H1 (cell line): Measurements from ENCODE around the gene NDUFA11. TPM values are rescaled to one million over a fixed set of nuclear protein-coding genes. Genes with fewer than 3 reads are reported as not detected.

Experiments
- CTCF ChIA-PET: fragments of 300-600 bp; sonication (Branson Sonifier 250); formaldehyde crosslinking; loops from one replicate; lab custom pipeline; 2021; ENCODE audit not compliant: partially characterized antibody; lab: Charles Lee
- POLR2A ChIA-PET: fragments of 300-600 bp; sonication (Branson Sonifier 250); formaldehyde crosslinking; loops from one replicate; lab custom pipeline; 2021; ENCODE audit warnings: inconsistent platforms; ENCODE audit not compliant: partially characterized antibody; lab: Charles Lee
- DNase-seq, 2 experiments: peaks; one replicate each; pipeline versions ENCODE4 v3.0.0 to v3.0.0-alpha.2; 2010 to 2022; ENCODE audit warnings: low spot score in 2 of 2, low read depth in 1 of 2, mixed read lengths in 1 of 2
- FAIRE-seq: peaks from 2 replicates; lab custom pipeline; 2011; peaks lifted over from hg19 to GRCh38; lab: Jason Lieb, UNC
- H2AFZ ChIP-seq: 2 replicates; pipeline ENCODE4 v1.8.1; 2012; ENCODE audit warnings: low read length, inconsistent platforms
- H2AK5ac ChIP-seq: 2 replicates; pipeline ENCODE4 v1.6.1; 2013; ENCODE audit warnings: low read depth, low read length
- H2BK120ac ChIP-seq: replicated peaks from 2 replicates; pipeline ENCODE3; 2013; ENCODE audit warnings: low read depth, low read length, inconsistent platforms
- H2BK12ac ChIP-seq: 2 replicates; pipeline ENCODE4 v1.6.1; 2013; ENCODE audit warnings: low read depth, low read length
- H2BK15ac ChIP-seq: 2 replicates; pipeline ENCODE4 v1.6.1; 2013; ENCODE audit warnings: low read length
- H2BK20ac ChIP-seq: 2 replicates; pipeline ENCODE4 v1.6.1; 2013; ENCODE audit warnings: low read length
- H2BK5ac ChIP-seq: 2 replicates; pipeline ENCODE4 v1.6.1; 2013; ENCODE audit warnings: low read depth, low read length
- H3K14ac ChIP-seq: 2 replicates; pipeline ENCODE4 v1.6.1; 2013; ENCODE audit warnings: inconsistent platforms; ENCODE audit not compliant: insufficient read length
- H3K18ac ChIP-seq: 2 replicates; pipeline ENCODE4 v1.6.1; 2013; ENCODE audit warnings: low read length; ENCODE audit errors: extremely low read depth
- H3K23ac ChIP-seq: 2 replicates; pipeline ENCODE4 v1.6.1; 2013; ENCODE audit warnings: inconsistent platforms; ENCODE audit not compliant: insufficient read length
- H3K23me2 ChIP-seq: 2 replicates; pipeline ENCODE4 v1.6.1; 2013; ENCODE audit warnings: low read depth, low read length
- H3K27ac ChIP-seq: 2 replicates; pipeline ENCODE4 v1.6.1; 2011; ENCODE audit warnings: low read depth, low read length, inconsistent platforms
- H3K27me3 ChIP-seq, 4 experiments: replicated peaks in 1 of 4; 1 replicate in 1 of 4; 2 replicates in 3 of 4; pipeline versions ENCODE4 v1.6.1 to v1.8.1; 2011 to 2013; ENCODE audit warnings: low read length in 3 of 4, mild to moderate bottlenecking in 3 of 4, inconsistent platforms in 2 of 4, mixed read lengths in 2 of 4, moderate library complexity in 1 of 4; ENCODE audit not compliant: control insufficient read depth in 3 of 4, insufficient read depth in 3 of 4; ENCODE audit errors: extremely low read depth in 1 of 4
- H3K36me3 ChIP-seq, 4 experiments: 2 replicates each; pipeline versions ENCODE4 v1.6.1 to v1.8.1; 2011 to 2013; ENCODE audit warnings: mild to moderate bottlenecking in 4 of 4, low read length in 3 of 4, moderate library complexity in 2 of 4, control low read depth in 1 of 4, inconsistent platforms in 1 of 4; ENCODE audit not compliant: insufficient read depth in 4 of 4, control insufficient read depth in 2 of 4
- H3K4ac ChIP-seq: replicated peaks from 2 replicates; pipeline ENCODE3; 2013; ENCODE audit warnings: low read length, low read depth, mixed read lengths, inconsistent platforms; ENCODE audit not compliant: insufficient read length
- H3K4me1 ChIP-seq, 4 experiments: replicated peaks in 1 of 4; 1 replicate in 1 of 4; 2 replicates in 3 of 4; pipeline versions ENCODE4 v1.6.1 to v1.8.1; 2011 to 2013; ENCODE audit warnings: low read length in 3 of 4, inconsistent platforms in 2 of 4, mixed read lengths in 1 of 4; ENCODE audit not compliant: insufficient read depth in 4 of 4, control insufficient read depth in 3 of 4
- H3K4me2 ChIP-seq, 2 experiments: 2 replicates each; pipeline versions ENCODE4 v1.6.1 to v1.8.1; 2011 to 2013; ENCODE audit warnings: low read depth in 2 of 2, low read length in 2 of 2, control low read depth in 1 of 2, inconsistent platforms in 1 of 2, mild to moderate bottlenecking in 1 of 2; ENCODE audit not compliant: insufficient read depth in 1 of 2
- H3K4me3 ChIP-seq, 4 experiments: fragments of 200-600, 300-600 bp in 1 of 4; sonication (generic), shearing (Covaris generic), sonication (Bioruptor Twin) in 1 of 4; 2 replicates each; pipeline versions ENCODE4 v1.5.1 to v1.8.1; 2011 to 2016; ENCODE audit warnings: low read length in 4 of 4, low read depth in 3 of 4, control low read depth in 2 of 4, inconsistent platforms in 2 of 4, mild to moderate bottlenecking in 2 of 4, mixed read lengths in 1 of 4, moderate library complexity in 1 of 4; ENCODE audit not compliant: insufficient read depth in 2 of 4; ENCODE audit errors: extremely low read depth in 1 of 4
- H3K56ac ChIP-seq: replicated peaks from 2 replicates; pipeline ENCODE3; 2013; ENCODE audit warnings: low read depth, mild to moderate bottlenecking, mixed read lengths, low read length, inconsistent platforms; ENCODE audit not compliant: insufficient read length
- H3K79me1 ChIP-seq: 2 replicates; pipeline ENCODE4 v1.6.1; 2013; ENCODE audit warnings: low read depth, low read length, control low read depth
- H3K79me2 ChIP-seq, 2 experiments: 2 replicates each; pipeline versions ENCODE4 v1.6.1 to v1.8.1; 2012 to 2013; ENCODE audit warnings: low read length in 2 of 2, mild to moderate bottlenecking in 2 of 2, inconsistent platforms in 1 of 2; ENCODE audit not compliant: insufficient read depth in 2 of 2, control insufficient read depth in 1 of 2
- H3K9ac ChIP-seq, 4 experiments: replicated peaks in 1 of 4; 1 replicate in 1 of 4; 2 replicates in 3 of 4; pipeline versions ENCODE4 v1.6.1 to v1.8.1; 2011 to 2013; ENCODE audit warnings: low read depth in 3 of 4, low read length in 3 of 4, control low read depth in 2 of 4, mild to moderate bottlenecking in 2 of 4, moderate library complexity in 2 of 4, inconsistent platforms in 1 of 4; ENCODE audit errors: extremely low read depth in 1 of 4
- H3K9me3 ChIP-seq, 2 experiments: 2 replicates each; pipeline versions ENCODE4 v1.6.1 to v1.8.1; 2012 to 2013; ENCODE audit warnings: mild to moderate bottlenecking in 2 of 2, moderate library complexity in 2 of 2, control low read depth in 1 of 2, inconsistent platforms in 1 of 2, low read depth in 1 of 2, low read length in 1 of 2, mixed read lengths in 1 of 2; ENCODE audit not compliant: insufficient read depth in 2 of 2
- H4K20me1 ChIP-seq, 2 experiments: replicated peaks in 1 of 2; 2 replicates each; pipeline versions ENCODE3 to v1.8.1; 2011 to 2013; ENCODE audit warnings: inconsistent platforms in 2 of 2, low read length in 2 of 2, mild to moderate bottlenecking in 1 of 2; ENCODE audit not compliant: insufficient read depth in 2 of 2, control insufficient read depth in 1 of 2
- H4K5ac ChIP-seq: 2 replicates; pipeline ENCODE4 v1.6.1; 2013; ENCODE audit warnings: low read length, low read depth, mixed read lengths, inconsistent platforms; ENCODE audit not compliant: insufficient read length
- H4K8ac ChIP-seq: 2 replicates; pipeline ENCODE4 v1.8.0; 2013; ENCODE audit warnings: mild to moderate bottlenecking, moderate library complexity, low read length, inconsistent platforms; ENCODE audit not compliant: insufficient read depth; ENCODE audit errors: extremely low read depth
- H4K91ac ChIP-seq: replicated peaks from 2 replicates; pipeline ENCODE3; 2013; ENCODE audit warnings: low read length, mixed read lengths, inconsistent platforms; ENCODE audit not compliant: insufficient read length
- CHD1 ChIP-seq: IDR thresholded peaks from 2 replicates; pipeline ENCODE4 v1.6.1; 2012; ENCODE audit warnings: low read depth, low read length, improper control_type of control experiment
- CTCF ChIP-seq, 3 experiments: IDR thresholded peaks; 1 replicate in 2 of 3; 2 replicates in 1 of 3; pipeline versions ENCODE4 v1.5.1 to v1.6.1; 2011; ENCODE audit warnings: low read length in 3 of 3, mild to moderate bottlenecking in 3 of 3, inconsistent platforms in 2 of 3, low read depth in 1 of 3, moderate library complexity in 1 of 3; ENCODE audit not compliant: insufficient read depth in 1 of 3; ENCODE audit errors: control extremely low read depth in 1 of 3
- EZH2 ChIP-seq: fragments of 200-600 bp; sonication (generic); IDR thresholded peaks from 2 replicates; pipeline ENCODE4 v1.7.1; 2012; ENCODE audit warnings: low read depth, mild to moderate bottlenecking, moderate library complexity, low read length, inconsistent platforms; ENCODE audit not compliant: severe bottlenecking
- NRF1 ChIP-seq: IDR thresholded peaks from 2 replicates; pipeline ENCODE4 v1.6.1; 2011; ENCODE audit warnings: mild to moderate bottlenecking, low read depth, low read length, improper control_type of control experiment
- SP1 ChIP-seq: IDR thresholded peaks from 2 replicates; pipeline ENCODE4 v1.6.1; 2011; ENCODE audit warnings: low read depth, low read length
- SUZ12 ChIP-seq: fragments of 200-600 bp; sonication (generic); IDR thresholded peaks from 2 replicates; pipeline ENCODE4 v1.6.1; 2012; ENCODE audit warnings: mild to moderate bottlenecking, inconsistent platforms, low read length, moderate library complexity, mixed read lengths
- TAF1 ChIP-seq: IDR thresholded peaks from 2 replicates; pipeline ENCODE4 v1.6.1; 2011; ENCODE audit warnings: mild to moderate bottlenecking, low read depth, low read length
- TAF7 ChIP-seq: optimal IDR thresholded peaks from 2 replicates; pipeline ENCODE3; 2011; ENCODE audit warnings: low read depth, mild to moderate bottlenecking, inconsistent platforms, low read length, moderate library complexity, borderline replicate concordance
- TEAD4 ChIP-seq: IDR thresholded peaks from 2 replicates; pipeline ENCODE4 v1.6.1; 2012; ENCODE audit warnings: low read depth, low read length, inconsistent platforms, mixed read lengths
- WGBS, 2 experiments: shearing (Covaris generic) in 1 of 2; methylation state at CpG; one replicate each; pipeline versions ENCODE4 v1.1.6 to v1.1.7; 2013 to 2015; ENCODE audit warnings: low lambda C conversion rate in 2 of 2, mixed read lengths in 2 of 2, inconsistent platforms in 1 of 2, low coverage in 1 of 2, missing lambda C conversion rate in 1 of 2; ENCODE audit not compliant: insufficient replicate concordance in 2 of 2, insufficient coverage in 1 of 2, insufficient read length in 1 of 2; ENCODE audit errors: extremely low coverage in 1 of 2, missing lambda C conversion rate in 1 of 2; 5-methylcytosine and 5-hydroxymethylcytosine counted together
- polyA plus RNA-seq, 7 experiments: library from polyadenylated mRNA; depleted of rRNA in 3 of 7; stranded (reverse) in 5 of 7; unstranded in 2 of 7; fragments of >200 nt in 5 of 7; fragments of 200-250 nt in 2 of 7; gene quantifications; 1 replicate in 5 of 7; 2 replicates in 1 of 7; 4 replicates in 1 of 7; pipeline versions ENCODE4 v1.2.1 to v1.2.3, GENCODE V29; 2011 to 2013; ENCODE audit warnings: missing spikeins in 2 of 7, mixed read lengths in 2 of 7
- total RNA-seq: library from RNA; stranded (reverse); fragmentation: NEBNext Ultra II Directional; extraction: Animal tissue kit (Norgen Biotek cat#: 25700); gene quantifications from 2 replicates; pipeline ENCODE4 v1.2.1, GENCODE V29; 2021

Gene NDUFA11
- total and polyA plus RNA-seq, 2 of the 8 experiments (the other 6 are each of a cell fraction or from before 2014, with no cell fraction given): 205 to 1,037 TPM

GRCh38 chr19:5949792-5950305 lies 46.3 kb upstream of the NDUFA11 start:
- Histone ChIP-seq H3K18ac (peak overlapping the region; percentile 65; the same call in 1 of the 2 replicates), H3K23me2 (no peaks in the 10 kb centered on the region), H3K4ac (no peak overlapping the region), H3K27ac (no peak overlapping the region), H3K36me3 (peaks cover 0 to 3% (median 0%) of the 10 kb centered on the region in 4 experiments; a peak in 1 of 8 replicates), H3K4me2 (no peak overlapping the region; a peak in 1 of 4 replicates), H3K9me3 (no peaks in the 10 kb centered on the region), H2BK15ac (0 out of 2 replicates have a peak overlapping the region, but pooled peaks have one; percentile 53), H3K79me1 (peaks cover 30% of the 10 kb centered on the region), H3K9ac (no peak overlapping the region; a peak in 1 of 7 replicates), H2BK120ac (no peak overlapping the region), H3K79me2 (peaks cover 0 to 89% of the 10 kb centered on the region in 2 experiments; a peak in 3 of 4 replicates), H4K5ac (no peak overlapping the region), H3K4me3 (no peak overlapping the region), H4K20me1 (peaks cover 38 to 46% of the 10 kb centered on the region in 2 experiments), H3K27me3 (no peaks in the 10 kb centered on the region), H2BK12ac (no peak overlapping the region), H3K4me1 (peaks cover 31 to 54% (median 38%) of the 10 kb centered on the region in 4 experiments), H3K23ac (no peak overlapping the region), H2AK5ac (no peak overlapping the region; the same call in 1 of the 2 replicates), H4K91ac (no peak overlapping the region), H2BK20ac (peak overlapping the region; percentile 26; the same call in 1 of the 2 replicates), H4K8ac (no peak overlapping the region; the same call in 1 of the 2 replicates), H2BK5ac (0 out of 2 replicates have a peak overlapping the region, but pooled peaks have one; percentile 18), H3K56ac (no peak overlapping the region), H2AFZ (no peak overlapping the region), H3K14ac (no peak overlapping the region)
- FAIRE-seq (no peak), DNase-seq (no peak)
- 90% methylated on average over 12 of the region's 13 CpGs; no CpG with 5 or more reads in 1 of the 2 experiments for WGBS, 2 experiments
- ChIA-PET CTCF (interaction anchor here (0.6 to 6.0 kb wide), 8 partner anchors 15 to 1748 kb away, joined by 3 to 48 read pairs (median 4); no protein-coding TSS in a partner anchor), POLR2A (interaction anchor here (0.9 kb wide), 1 partner anchor 22 kb away, joined by 3 read pairs; no protein-coding TSS in a partner anchor)
- TF ChIP-seq CHD1 (no peak), SUZ12 (no peak), TEAD4 (no peak), SP1 (no peak), CTCF (IDR thresholded peaks at IDR 0.05; ENCODE audit: control extremely low read depth in 1 of 3, insufficient read depth in 1 of 3, low read depth in 1 of 3, low read length in 3 of 3) (no peak), TAF1 (no peak), NRF1 (no peak), TAF7 (no peak), EZH2 (no peak)
